Muscle of leg (tissue), 11 donors: ENCODE measurements around the gene EXOC7. TPM values are rescaled to one million over a fixed set of nuclear protein-coding genes. Genes with fewer than 3 reads are reported as not detected.

Experiments used
- DNase-seq: peaks from one replicate; pipeline ENCODE4 v3.0.0; 2013
- H3K27ac ChIP-seq: one replicate; pipeline ENCODE4 v1.5.1; 2013; ENCODE audit warnings: mild to moderate bottlenecking, low read length, control low read depth
- H3K27me3 ChIP-seq: one replicate; pipeline ENCODE4 v1.6.1; 2013; ENCODE audit warnings: low read length; ENCODE audit not compliant: control insufficient read depth, insufficient read depth
- H3K36me3 ChIP-seq: one replicate; pipeline ENCODE4 v1.6.1; 2013; ENCODE audit warnings: low read length; ENCODE audit not compliant: control insufficient read depth, insufficient read depth
- H3K4me1 ChIP-seq: one replicate; pipeline ENCODE4 v1.6.1; 2013; ENCODE audit warnings: low read length; ENCODE audit not compliant: control insufficient read depth, insufficient read depth
- H3K4me3 ChIP-seq: one replicate; pipeline ENCODE4 v1.5.1; 2013; ENCODE audit warnings: low read length, control low read depth
- H3K9me3 ChIP-seq: replicated peaks from 2 replicates; pipeline ENCODE4 v1.6.1; 2013; ENCODE audit warnings: low read depth, low read length; ENCODE audit not compliant: control insufficient read depth
- WGBS: methylation state at CpG from one replicate; pipeline ENCODE4 v1.1.5; 2013; ENCODE audit warnings: missing lambda C conversion rate; ENCODE audit not compliant: insufficient coverage; 5-methylcytosine and 5-hydroxymethylcytosine counted together
- polyA plus RNA-seq, 8 donors: library from polyadenylated mRNA; unstranded; fragments of 120-200 nt; gene quantifications; one replicate each; pipeline versions ENCODE4 v1.2.1 to v1.2.3, GENCODE V29; 2013; ENCODE audit warnings: inconsistent platforms in 1 of 8, low replicate concordance in 1 of 8; ENCODE audit not compliant: insufficient read length in 8 of 8, insufficient read depth in 1 of 8
- total RNA-seq: library from RNA; stranded (reverse); fragments of 120-200 nt; gene quantifications from one replicate; pipeline ENCODE4 v1.2.4, GENCODE V29; 2013

The EXOC7 gene
- total and polyA plus RNA-seq, 9 donors = 62.3 to 87.7 (median 78.9) TPM

DNA sequence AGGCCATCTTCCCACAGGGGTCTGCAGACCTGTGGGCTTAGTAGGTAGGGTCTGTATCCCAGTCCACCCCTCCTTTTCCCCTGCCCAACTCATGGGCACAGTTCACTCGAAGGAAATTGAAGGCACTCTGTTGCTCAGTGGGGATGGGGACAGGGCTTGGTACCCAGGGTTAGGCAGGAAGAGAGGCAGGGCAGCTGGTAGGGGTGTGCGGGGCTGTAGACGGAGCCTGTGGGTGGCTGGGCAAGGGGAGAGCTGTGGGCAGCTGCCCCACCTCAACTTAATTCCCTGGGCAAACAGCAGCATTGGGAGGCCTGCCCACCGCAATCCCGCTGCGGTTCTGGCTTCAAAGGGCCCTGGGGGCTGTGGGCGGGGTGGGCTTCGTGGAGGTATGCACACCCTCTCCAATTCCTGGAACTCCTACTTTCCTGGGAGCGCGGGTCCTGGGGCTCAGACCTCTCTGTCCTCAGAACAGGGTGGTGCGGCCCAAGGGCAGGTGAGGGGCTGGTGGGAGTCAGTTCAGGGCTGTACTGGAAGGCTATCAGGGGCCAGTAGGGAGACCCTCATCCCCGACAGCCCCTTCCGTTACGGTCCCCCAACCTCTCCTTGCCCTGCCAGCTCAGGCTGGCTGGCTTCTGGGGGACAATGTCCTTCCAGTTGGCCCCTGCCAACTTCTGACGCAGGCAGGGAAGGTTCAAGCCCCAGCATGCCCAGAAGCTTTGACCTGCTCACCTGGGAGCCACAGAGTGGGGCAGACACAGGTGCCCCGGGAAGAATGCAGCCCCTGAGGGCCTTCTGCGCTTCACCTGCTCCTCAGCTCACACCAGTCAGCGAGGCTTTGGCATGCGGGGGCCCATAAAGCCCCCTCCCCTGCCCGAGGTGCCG is 28.3 kb upstream of the EXOC7 start:
- Histone ChIP-seq H3K36me3 (no peaks in the 10 kb centered on the region), H3K4me3 (no peak overlapping the region), H3K9me3 (no peaks in the 10 kb centered on the region), H3K4me1 (peaks cover 9% of the 10 kb centered on the region), H3K27me3 (peaks cover 73% of the 10 kb centered on the region), H3K27ac (no peak overlapping the region)
- WGBS = 25% methylated on average over 7 of the region's 21 CpGs
- DNase-seq = no peak

DNA sequence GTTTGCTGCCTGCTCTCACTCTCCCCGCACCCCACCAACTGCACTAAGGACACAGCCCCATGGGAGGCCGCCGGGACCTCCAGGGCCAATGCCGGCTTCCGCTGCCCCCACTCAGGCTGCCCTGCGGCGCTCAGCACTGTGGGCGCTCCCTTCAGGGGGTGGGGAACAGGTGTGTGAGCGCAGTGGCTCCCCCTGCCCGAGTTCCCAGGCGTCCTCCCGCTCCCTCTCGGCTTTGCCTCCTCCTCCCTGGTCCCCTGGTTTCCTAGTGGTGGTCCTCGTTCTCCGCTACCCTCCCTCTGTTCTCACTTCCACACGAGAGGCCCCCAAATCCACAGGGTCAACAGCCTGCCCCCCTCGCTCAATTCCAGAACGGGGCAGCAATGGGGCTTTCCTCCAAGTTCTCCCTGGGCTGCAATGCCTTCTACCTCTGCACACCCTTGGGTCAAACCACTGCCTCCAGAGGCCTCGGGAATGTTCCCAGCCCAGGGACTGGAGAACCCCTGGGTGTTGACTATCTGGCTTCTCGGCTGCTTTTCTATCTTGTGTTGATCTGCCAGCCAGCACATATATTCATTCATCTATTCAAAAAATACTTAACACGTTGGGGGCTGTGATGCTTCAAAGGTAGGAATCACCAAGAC is 27.6 kb upstream of the EXOC7 start:
- H3K9me3 ChIP-seq = no peaks in the 10 kb centered on the region
- peaks cover 9% of the 10 kb centered on the region for H3K4me1 ChIP-seq
- no peak overlapping the region for H3K27ac ChIP-seq
- WGBS = 18% methylated on average over 16 of the region's 21 CpGs
- no peaks in the 10 kb centered on the region for H3K36me3 ChIP-seq
- peaks cover 65% of the 10 kb centered on the region for H3K27me3 ChIP-seq
- DNase-seq = no peak
- H3K4me3 ChIP-seq = no peak overlapping the region

DNA sequence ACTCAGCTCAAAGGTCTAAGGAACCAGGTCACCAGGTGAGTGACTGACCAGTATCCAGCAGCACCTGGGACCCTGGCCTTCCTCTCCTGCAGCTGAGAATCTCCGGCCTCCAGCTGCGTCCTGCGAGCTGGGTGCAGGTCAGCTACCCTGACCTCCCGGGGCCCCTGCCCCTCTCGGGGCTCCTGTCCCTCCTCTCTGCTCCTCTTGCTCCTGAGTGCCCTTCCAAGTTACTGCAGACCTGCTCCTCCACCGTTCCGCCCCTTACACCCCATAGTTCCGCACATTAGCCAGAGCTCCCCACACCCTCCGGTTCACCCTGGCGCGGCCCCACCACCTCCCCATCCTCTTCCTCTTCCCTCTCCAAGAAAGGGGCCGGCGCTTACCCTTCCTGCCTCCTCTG is 26.9 kb upstream of the EXOC7 start:
- 24% methylated on average over 13 of the region's 13 CpGs for WGBS
- Histone ChIP-seq H3K36me3 (no peaks in the 10 kb centered on the region), H3K4me1 (peaks cover 9% of the 10 kb centered on the region), H3K9me3 (no peaks in the 10 kb centered on the region), H3K27me3 (peaks cover 58% of the 10 kb centered on the region), H3K4me3 (no peak overlapping the region), H3K27ac (no peak overlapping the region)
- DNase-seq = no peak

DNA sequence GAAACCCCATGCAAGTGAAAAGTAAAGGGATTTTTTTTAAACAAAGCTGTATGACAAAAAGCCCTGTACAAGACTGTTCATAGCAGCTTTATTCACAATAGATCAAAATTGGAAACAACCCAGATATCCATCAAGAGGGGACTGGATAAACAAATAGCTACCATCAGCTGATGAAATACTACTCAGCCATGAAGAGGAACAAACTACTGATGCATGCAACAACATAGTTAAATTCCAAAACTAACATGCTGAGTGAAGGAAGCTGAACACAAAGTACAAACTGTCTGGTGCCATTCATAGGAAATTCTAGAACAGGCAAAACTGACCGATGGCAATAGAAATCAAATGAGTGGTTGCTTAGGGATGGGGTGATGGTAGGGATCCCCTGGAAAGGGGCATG is 22.3 kb upstream of the EXOC7 start:
- Histone ChIP-seq H3K36me3 (no peaks in the 10 kb centered on the region), H3K27me3 (peaks cover 15% of the 10 kb centered on the region), H3K4me3 (no peak overlapping the region), H3K4me1 (peaks cover 21% of the 10 kb centered on the region), H3K27ac (no peak overlapping the region), H3K9me3 (no peaks in the 10 kb centered on the region)
- 89% methylated on average over 1 of the region's 1 CpG for WGBS
- no peak for DNase-seq

DNA sequence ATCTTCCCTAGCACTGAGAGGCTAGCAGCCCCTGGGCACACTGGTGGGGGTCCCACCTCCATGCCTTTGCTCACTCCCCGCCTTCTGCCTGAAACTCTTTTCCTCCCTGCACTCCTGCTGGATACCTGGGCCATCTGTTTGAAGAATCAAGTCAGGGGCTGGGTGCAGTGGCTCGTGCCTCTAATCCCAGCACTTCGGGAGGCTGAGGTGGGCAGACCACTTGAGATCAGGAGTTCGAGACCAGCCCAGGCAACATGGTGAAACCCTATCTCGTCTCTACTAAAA is 21.7 kb upstream of the EXOC7 start:
- Histone ChIP-seq H3K36me3 (no peaks in the 10 kb centered on the region), H3K27me3 (peaks cover 13% of the 10 kb centered on the region), H3K9me3 (no peaks in the 10 kb centered on the region), H3K4me1 (peaks cover 18% of the 10 kb centered on the region), H3K27ac (no peak overlapping the region), H3K4me3 (no peak overlapping the region)
- 73% methylated on average over 5 of the region's 5 CpGs for WGBS
- DNase-seq = no peak

DNA sequence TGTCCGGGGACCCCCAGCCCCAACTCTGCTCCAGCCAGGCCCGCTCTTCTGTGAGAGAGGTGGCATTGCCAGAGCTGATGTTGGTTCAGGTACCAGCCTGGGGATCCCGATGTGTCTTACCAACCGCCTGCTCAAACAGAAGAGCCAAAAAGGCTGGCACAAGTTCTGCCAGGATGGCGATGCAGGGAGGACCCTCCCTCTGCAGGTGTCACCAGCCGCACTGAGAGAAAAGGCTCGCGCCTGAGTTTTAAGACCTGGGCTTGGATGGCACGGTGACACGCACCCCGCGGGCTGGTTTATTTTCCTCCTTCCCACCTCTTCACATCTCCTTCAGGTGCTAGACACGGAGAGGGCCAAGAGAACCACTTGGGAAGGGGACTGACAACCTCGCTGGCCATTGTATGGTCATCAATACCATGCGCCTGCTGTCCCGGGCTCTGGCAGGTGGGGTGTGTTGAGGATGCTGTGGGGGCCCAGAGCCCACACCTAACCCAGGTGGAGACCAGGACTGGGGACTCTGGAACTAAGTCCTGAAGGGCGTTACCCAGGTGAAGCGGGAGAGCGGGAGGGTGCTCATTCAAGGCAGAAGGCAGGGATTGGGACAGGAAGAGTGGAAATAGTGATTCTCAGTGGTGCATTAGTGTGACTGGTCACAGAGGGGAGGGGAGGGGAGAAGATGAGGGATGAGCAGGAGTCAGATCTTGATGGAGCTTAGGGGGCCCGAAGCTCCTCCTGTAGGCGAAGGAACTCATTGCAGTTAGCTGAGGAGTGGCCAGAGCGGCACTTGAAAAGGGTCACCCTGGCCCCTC is 21.2 kb upstream of the EXOC7 start:
- Histone ChIP-seq H3K9me3 (no peaks in the 10 kb centered on the region), H3K27ac (no peak overlapping the region), H3K4me3 (no peak overlapping the region), H3K4me1 (peaks cover 14% of the 10 kb centered on the region), H3K27me3 (peaks cover 7% of the 10 kb centered on the region), H3K36me3 (no peaks in the 10 kb centered on the region)
- no peak for DNase-seq
- 89% methylated on average over 20 of the region's 22 CpGs for WGBS

DNA sequence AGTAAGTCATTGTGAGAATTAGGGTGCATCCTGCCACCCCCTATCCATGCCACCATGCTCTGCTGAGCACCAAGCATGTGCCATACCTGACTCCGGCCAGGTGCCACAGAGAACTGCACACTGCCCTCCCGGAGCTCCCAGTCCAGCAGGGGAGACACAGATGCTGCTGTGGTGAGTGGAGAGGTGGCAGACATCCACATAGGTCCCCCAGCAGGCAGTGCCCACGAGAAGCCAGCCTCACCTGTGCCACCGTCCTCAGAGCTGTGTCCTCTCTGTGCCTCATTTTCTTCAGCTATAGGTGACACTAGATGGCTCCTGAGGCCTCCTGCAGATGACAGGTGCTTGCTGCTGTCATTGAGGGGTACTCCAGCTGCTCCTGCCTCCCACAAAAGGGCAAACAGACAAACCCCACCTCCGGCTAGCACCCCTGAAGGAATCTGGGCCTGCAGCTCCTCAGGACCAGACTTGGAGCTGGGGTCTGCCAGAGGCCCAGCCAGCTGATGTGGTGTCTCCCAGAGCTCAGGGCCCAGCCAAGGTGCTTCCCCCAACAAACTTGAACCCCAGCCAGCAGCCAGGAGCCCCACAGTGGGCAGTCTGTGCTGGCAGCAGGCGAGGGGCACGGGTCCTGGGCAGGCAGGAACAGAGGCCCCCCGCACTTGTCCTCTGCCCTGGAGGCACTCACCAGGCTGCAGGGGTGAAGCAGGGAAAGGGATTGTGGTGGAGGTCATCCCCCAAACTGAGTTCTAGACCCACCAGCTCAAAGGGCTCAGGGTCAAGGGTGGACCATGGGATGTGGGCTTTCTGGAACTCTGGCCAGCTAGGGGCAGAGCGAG is 20.4 kb upstream of the EXOC7 start:
- Histone ChIP-seq H3K27ac (no peak overlapping the region), H3K4me1 (peaks cover 14% of the 10 kb centered on the region), H3K9me3 (no peaks in the 10 kb centered on the region), H3K36me3 (no peaks in the 10 kb centered on the region), H3K4me3 (no peak overlapping the region), H3K27me3 (peaks cover 5% of the 10 kb centered on the region)
- 66% methylated on average over 4 of the region's 9 CpGs for WGBS
- DNase-seq = no peak

DNA sequence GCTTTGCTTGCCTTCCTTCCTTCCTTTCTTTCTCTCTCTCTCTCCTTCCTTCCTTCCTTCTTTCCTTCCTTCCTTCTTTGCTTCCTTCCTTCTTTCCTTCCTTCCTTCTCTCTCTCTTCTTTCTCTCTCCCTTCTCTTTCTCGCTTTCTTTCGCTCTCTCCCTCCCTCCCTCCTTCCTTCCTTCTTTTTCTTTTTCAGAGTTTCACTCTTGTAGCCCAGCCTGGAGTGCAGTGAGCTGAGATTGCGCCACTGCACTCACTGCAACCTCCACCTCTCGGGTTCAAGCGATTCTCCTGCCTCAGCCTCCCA is 19.6 kb upstream of the EXOC7 start:
- no peak overlapping the region for H3K4me3 ChIP-seq
- H3K36me3 ChIP-seq = no peaks in the 10 kb centered on the region
- 73% methylated on average over 4 of the region's 5 CpGs for WGBS
- peaks cover 5% of the 10 kb centered on the region for H3K27me3 ChIP-seq
- no peak for DNase-seq
- no peaks in the 10 kb centered on the region for H3K9me3 ChIP-seq
- no peak overlapping the region for H3K27ac ChIP-seq
- H3K4me1 ChIP-seq = peaks cover 14% of the 10 kb centered on the region

DNA sequence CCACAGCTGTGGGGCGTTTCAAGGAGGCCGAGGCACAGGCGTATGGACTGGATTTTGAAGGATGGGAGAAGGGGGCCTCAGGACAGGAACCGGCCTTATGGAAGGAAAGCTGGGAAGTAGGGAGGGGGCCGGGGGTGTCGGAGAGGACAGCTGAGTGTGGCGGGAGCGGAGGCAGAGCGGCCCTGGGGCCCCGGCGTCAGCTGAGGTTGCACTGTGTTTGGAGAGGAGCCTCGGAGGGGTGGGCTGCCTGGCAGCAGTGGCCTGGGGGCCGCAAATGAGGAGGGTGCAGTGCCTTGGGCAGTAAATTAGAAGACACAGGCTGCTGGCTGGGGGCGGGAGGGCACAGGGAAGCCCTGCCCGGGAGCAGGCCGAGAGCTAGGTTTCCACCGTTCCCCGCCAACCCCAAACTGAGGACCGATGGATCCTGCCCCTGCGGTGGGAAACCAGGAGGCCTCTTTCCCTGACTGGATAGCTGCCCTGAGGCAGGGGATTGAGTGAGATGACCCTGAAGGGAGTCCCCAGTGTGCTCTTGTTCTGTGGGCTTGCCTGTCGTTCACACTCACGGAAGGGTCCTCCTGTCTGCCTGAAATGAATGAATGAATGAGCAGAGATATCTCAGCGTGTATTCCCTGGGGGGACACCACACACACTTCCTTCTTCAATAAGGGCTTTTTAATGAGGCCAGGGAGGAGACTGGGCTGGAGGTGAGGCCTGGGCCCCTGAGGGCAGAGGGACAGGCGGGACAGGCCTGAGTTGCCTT is 19.0 kb upstream of the EXOC7 start:
- WGBS = 50% methylated on average over 17 of the region's 24 CpGs

More for the DNA sequence above, 19.0 kb upstream of the EXOC7 start:
- H3K4me1 ChIP-seq = peaks cover 14% of the 10 kb centered on the region
- no peak overlapping the region for H3K4me3 ChIP-seq
- H3K27ac ChIP-seq = peak overlapping the region; percentile 35
- no peaks in the 10 kb centered on the region for H3K36me3 ChIP-seq
- H3K9me3 ChIP-seq = no peaks in the 10 kb centered on the region
- H3K27me3 ChIP-seq = peaks cover 5% of the 10 kb centered on the region
- DNase-seq = peak; percentile 57
